ELF-1 (cell line): ENCODE data around the gene TMEM233.

ENCODE experiments used
- DNase-seq: peaks from one replicate; pipeline ENCODE4 v3.0.0-alpha.2; 2016; ENCODE audit warnings: low read depth, low spot score

TMEM233 gene

GRCh38 chr12:119593578-119594398, at the start of gene TMEM233:
Gene TMEM233 (plus strand): TSS chr12:119593774. CDS start chr12:119593849, 75 bp downstream.
- DNase-seq: peak; percentile 43

GRCh38 chr12:119544765-119545625, 48.6 kb upstream of the TMEM233 start:
- DNase-seq: peak; percentile 75

GRCh38 chr12:119546340-119546739, 47.2 kb upstream of the TMEM233 start:
- DNase-seq: no peak

GRCh38 chr12:119547001-119547400, 46.6 kb upstream of the TMEM233 start:
- DNase-seq: no peak

GRCh38 chr12:119556854-119557253, 36.7 kb upstream of the TMEM233 start:
- DNase-seq: no peak

- no peak for DNase-seq
These were observed 28.2 kb upstream of the TMEM233 start for GRCh38 chr12:119565404-119565803.

- DNase-seq: no peak
These were observed 22.8 kb upstream of the TMEM233 start for GRCh38 chr12:119570771-119571170.

GRCh38 chr12:119573086-119573485, 20.5 kb upstream of the TMEM233 start:
- DNase-seq: no peak

GRCh38 chr12:119574255-119574654, 19.3 kb upstream of the TMEM233 start:
- DNase-seq: no peak

- DNase-seq: no peak
These were observed 17.3 kb upstream of the TMEM233 start for GRCh38 chr12:119576118-119576810.

- DNase-seq: no peak
These were observed 16.7 kb upstream of the TMEM233 start for GRCh38 chr12:119576915-119577314.

GRCh38 chr12:119578112-119578511, 15.5 kb upstream of the TMEM233 start:
- no peak for DNase-seq

GRCh38 chr12:119589097-119589496, 4.5 kb upstream of the TMEM233 start:
- DNase-seq: no peak

GRCh38 chr12:119589634-119590033, 3.9 kb upstream of the TMEM233 start:
- no peak for DNase-seq

GRCh38 chr12:119592232-119592631, 1.3 kb upstream of the TMEM233 start:
- DNase-seq: no peak

GRCh38 chr12:119594399-119594730, 791 bp downstream of the TMEM233 start:
- DNase-seq: peak; percentile 20

- DNase-seq: peak; percentile 33
These were observed 1.3 kb downstream of the TMEM233 start for GRCh38 chr12:119594772-119595445.

GRCh38 chr12:119598159-119598558, 4.6 kb downstream of the TMEM233 start:
- DNase-seq: no peak

- no peak for DNase-seq
These were observed 8.5 kb downstream of the TMEM233 start for GRCh38 chr12:119601877-119602733.

- no peak for DNase-seq
These were observed 9.1 kb downstream of the TMEM233 start for GRCh38 chr12:119602734-119603094.

GRCh38 chr12:119603767-119604166, 10.2 kb downstream of the TMEM233 start:
- DNase-seq: no peak
